Colonic mucosa (tissue), 4 donors: ENCODE measurements around the gene SCFD1. TPM values are rescaled to one million over a fixed set of nuclear protein-coding genes. Genes with fewer than 3 reads are reported as not detected.
A peak's percentile ranks its signal among the peaks of the same experiment; 100 is the strongest.
"Not testable (repeated sequence)": the region's sequence is repeated elsewhere in the genome, so short reads cannot be mapped to it uniquely, and the experiment has no call there.

Experiments used
- DNase-seq: peaks from one replicate; pipeline ENCODE4 v3.0.0-alpha.2; 2020
- H3K27ac ChIP-seq: fragments of 200-600 bp; one replicate; pipeline ENCODE4 v1.8.0; 2021
- H3K27me3 ChIP-seq: fragments of 200-600 bp; one replicate; pipeline ENCODE4 v1.8.0; 2021
- H3K36me3 ChIP-seq: fragments of 200-600 bp; one replicate; pipeline ENCODE4 v1.8.0; 2021
- H3K4me1 ChIP-seq: fragments of 200-600 bp; one replicate; pipeline ENCODE4 v1.8.0; 2021; ENCODE audit warnings: mild to moderate bottlenecking
- H3K4me3 ChIP-seq: fragments of 200-600 bp; one replicate; pipeline ENCODE4 v1.8.0; 2021
- H3K9ac ChIP-seq, 2 donors: one replicate each; pipeline ENCODE4 v1.7.0; 2013; ENCODE audit warnings: control low read depth in 2 of 2, low read depth in 2 of 2, low read length in 2 of 2
- H3K9me3 ChIP-seq: fragments of 200-600 bp; one replicate; pipeline ENCODE4 v1.8.0; 2021
- CTCF ChIP-seq: fragments of 200-600 bp; IDR thresholded peaks from one replicate; pipeline ENCODE4 v1.8.0; 2022; ENCODE audit warnings: antibody characterized with exemption, mild to moderate bottlenecking
- intact Hi-C: fragments of 100-400 bp; cut with DNase I; formaldehyde crosslinking; loops from one replicate; pipeline ENCODE4 v1.14.1; 2022
- total RNA-seq, 2 donors: library from RNA; stranded (reverse); fragmentation: NEBNext Ultra II Directional in 1 of 2; extraction: Animal tissue kit (Norgen Biotek cat#: 25700) in 1 of 2; gene quantifications; one replicate each; pipeline ENCODE4 v1.2.1, GENCODE V29; 2021
- donor health status: healthy.
- donor health status: DM: no; HTN: no; CAD: no.
- donor health status: DM: no; HTN: no; CAD: no.

The SCFD1 gene
- total RNA-seq, 2 donors from 2014 or later = 70.2 to 78.7 TPM

GRCh38 chr14:30620178-30620577 lies 1.9 kb upstream of the SCFD1 start:
- intact Hi-C loops = no loop called here
- Histone ChIP-seq H3K9me3 (no peaks in the 10 kb centered on the region), H3K9ac (no peak overlapping the region), H3K27me3 (no peaks in the 10 kb centered on the region), H3K27ac (no peak overlapping the region), H3K4me3 (no peak overlapping the region), H3K4me1 (no peaks in the 10 kb centered on the region), H3K36me3 (no peaks in the 10 kb centered on the region)
- TF ChIP-seq CTCF = no peak
- no peak for DNase-seq

GRCh38 chr14:30621354-30621939 lies 672 bp upstream of the SCFD1 start:
- intact Hi-C loops = no loop called here
- peak; percentile 39 for DNase-seq
- Histone ChIP-seq H3K27me3 (no peaks in the 10 kb centered on the region), H3K36me3 (no peaks in the 10 kb centered on the region), H3K27ac (peak overlapping the region; percentile 93), H3K4me1 (no peaks in the 10 kb centered on the region), H3K9ac (peak overlapping the region; percentile 28 to 84), H3K4me3 (peak overlapping the region; percentile 68), H3K9me3 (no peaks in the 10 kb centered on the region)
- no peak for TF ChIP-seq CTCF

GRCh38 chr14:30623412-30624131 lies 1.5 kb downstream of the SCFD1 start:
- Histone ChIP-seq H3K4me1 (no peaks in the 10 kb centered on the region), H3K4me3 (peak overlapping the region; percentile 68), H3K27me3 (no peaks in the 10 kb centered on the region), H3K9me3 (no peaks in the 10 kb centered on the region), H3K36me3 (no peaks in the 10 kb centered on the region), H3K27ac (no peak overlapping the region), H3K9ac (no peak overlapping the region)
- no peak for DNase-seq
- TF ChIP-seq CTCF = no peak
- intact Hi-C loops = no loop called here

GRCh38 chr14:30624132-30624423 lies 2.0 kb downstream of the SCFD1 start:
- Histone ChIP-seq H3K36me3 (no peaks in the 10 kb centered on the region), H3K27me3 (no peaks in the 10 kb centered on the region), H3K4me3 (no peak overlapping the region), H3K27ac (no peak overlapping the region), H3K9ac (no peak overlapping the region), H3K4me1 (no peaks in the 10 kb centered on the region), H3K9me3 (no peaks in the 10 kb centered on the region)
- no peak for TF ChIP-seq CTCF
- intact Hi-C loops = no loop called here
- no peak for DNase-seq

- Histone ChIP-seq H3K27ac (no peak overlapping the region), H3K27me3 (no peaks in the 10 kb centered on the region), H3K36me3 (no peaks in the 10 kb centered on the region), H3K9me3 (no peaks in the 10 kb centered on the region), H3K4me1 (no peaks in the 10 kb centered on the region), H3K9ac (no peak overlapping the region), H3K4me3 (no peak overlapping the region)
- intact Hi-C loops = no loop called here
- no peak for TF ChIP-seq CTCF
- no peak for DNase-seq
These were observed 3.4 kb downstream of the SCFD1 start for GRCh38 chr14:30625533-30625932.

GRCh38 chr14:30629432-30629831 lies 7.3 kb downstream of the SCFD1 start:
- H3K9me3 ChIP-seq, H3K9ac ChIP-seq, H3K27ac ChIP-seq, H3K27me3 ChIP-seq, H3K4me3 ChIP-seq, intact Hi-C loops, H3K36me3 ChIP-seq, DNase-seq, H3K4me1 ChIP-seq: not testable (repeated sequence)
